ENCODE results near the gene WFDC5.
"Not testable (repeated sequence)": the region's sequence is repeated elsewhere in the genome, so short reads cannot be mapped to it uniquely, and the experiment has no call there.

WFDC5 gene

GRCh38 chr20:45087097-45087790, 27.7 kb downstream of the WFDC5 start:
- no peak for DNase-seq

- DNase-seq, result no peak
These were observed 29.1 kb downstream of the WFDC5 start for GRCh38 chr20:45085867-45086266.

GRCh38 chr20:45085289-45085688, 29.7 kb downstream of the WFDC5 start:
- DNase-seq, result no peak

- DNase-seq, result no peak
These were observed 31.8 kb downstream of the WFDC5 start for GRCh38 chr20:45083127-45083526.

GRCh38 chr20:45082468-45082867, 32.5 kb downstream of the WFDC5 start:
- DNase-seq, result no peak

- DNase-seq, result no peak
These were observed 33.9 kb downstream of the WFDC5 start for GRCh38 chr20:45080867-45081624.

GRCh38 chr20:45077559-45077958, 37.4 kb downstream of the WFDC5 start:
- DNase-seq, result no peak

GRCh38 chr20:45073221-45073620, 41.8 kb downstream of the WFDC5 start:
- DNase-seq, result no peak

GRCh38 chr20:45072066-45072465, 42.9 kb downstream of the WFDC5 start:
- no peak for DNase-seq

GRCh38 chr20:45070932-45071632, 43.9 kb downstream of the WFDC5 start:
- no peak for DNase-seq

- DNase-seq, result no peak
These were observed 45.7 kb downstream of the WFDC5 start for GRCh38 chr20:45069261-45069660.

- DNase-seq, result no peak
These were observed 47.4 kb downstream of the WFDC5 start for GRCh38 chr20:45067558-45067957.

GRCh38 chr20:45067087-45067486, 47.9 kb downstream of the WFDC5 start:
- no peak for DNase-seq

- DNase-seq, result no peak
These were observed 48.6 kb downstream of the WFDC5 start for GRCh38 chr20:45066372-45066771.

- DNase-seq, result no peak
These were observed 50.2 kb downstream of the WFDC5 start for GRCh38 chr20:45064812-45065211.

- not testable (repeated sequence) for DNase-seq
These were observed 51.9 kb downstream of the WFDC5 start for GRCh38 chr20:45063107-45063506.

GRCh38 chr20:45061244-45061643, 53.7 kb downstream of the WFDC5 start:
- no peak for DNase-seq

GRCh38 chr20:45060294-45060693, 54.7 kb downstream of the WFDC5 start:
- DNase-seq, result no peak

All from KG1 (cell line).